Measurements from ENCODE around the gene CXCL12.

The CXCL12 gene

DNA sequence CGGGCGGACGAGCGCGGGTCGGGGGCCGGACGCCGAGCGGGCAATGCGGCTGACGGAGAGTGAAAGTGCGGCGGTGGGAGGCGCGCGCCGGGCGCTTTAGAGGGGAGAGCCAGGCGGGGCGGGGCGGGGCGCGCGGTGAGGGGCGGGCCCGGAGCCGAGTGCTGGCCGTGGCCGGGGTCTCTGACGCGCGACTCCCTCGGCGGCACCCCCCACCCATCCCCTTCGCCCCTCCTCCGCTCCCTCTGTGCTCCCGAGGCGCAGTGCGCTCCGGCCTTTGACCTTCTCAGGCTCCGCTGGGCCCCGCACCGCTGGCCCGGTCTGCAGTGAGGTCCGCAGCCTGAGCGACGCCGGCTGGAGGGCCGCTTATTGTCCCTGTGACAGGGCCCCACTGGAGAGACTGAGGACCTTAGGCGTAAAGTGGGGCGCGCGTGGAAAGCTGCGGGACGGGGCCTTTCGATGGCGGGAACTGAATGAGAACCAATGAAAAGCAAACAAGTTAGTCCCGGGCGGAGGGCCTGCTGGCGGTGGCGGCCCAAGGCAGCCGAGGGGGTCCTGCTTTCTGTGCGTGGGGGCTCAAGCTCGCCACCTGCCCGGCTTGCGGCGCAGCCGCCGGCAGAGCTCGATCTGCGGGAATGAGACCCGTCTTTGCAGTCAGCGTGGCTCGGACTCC is at the start of gene CXCL12:
Gene CXCL12 (minus strand): TSS at position 72 of the 670 bp plus-strand sequence. CDS start 92 bp downstream, outside the sequence.
- H3K4me1 Mint-ChIP-seq = peaks cover 35% of the 10 kb centered on the region
- peak within 1 kb of the TSS; percentile 77 to 90 (median 86) for H3K27ac Mint-ChIP-seq
- H3K9me3 Mint-ChIP-seq = no peaks in the 10 kb centered on the region
- no peak for TF ChIP-seq CTCF (IDR thresholded peaks at IDR 0.05; ENCODE audit: unreplicated experiment in 3 of 3)
- peak within 1 kb of the TSS; percentile 96 for H3K4me3 Mint-ChIP-seq
- H3K36me3 Mint-ChIP-seq (ENCODE audit: low read depth) = peaks cover 25% of the 10 kb centered on the region
- peaks cover 31% of the 10 kb centered on the region for H3K27me3 Mint-ChIP-seq (ENCODE audit: low read depth)

DNA sequence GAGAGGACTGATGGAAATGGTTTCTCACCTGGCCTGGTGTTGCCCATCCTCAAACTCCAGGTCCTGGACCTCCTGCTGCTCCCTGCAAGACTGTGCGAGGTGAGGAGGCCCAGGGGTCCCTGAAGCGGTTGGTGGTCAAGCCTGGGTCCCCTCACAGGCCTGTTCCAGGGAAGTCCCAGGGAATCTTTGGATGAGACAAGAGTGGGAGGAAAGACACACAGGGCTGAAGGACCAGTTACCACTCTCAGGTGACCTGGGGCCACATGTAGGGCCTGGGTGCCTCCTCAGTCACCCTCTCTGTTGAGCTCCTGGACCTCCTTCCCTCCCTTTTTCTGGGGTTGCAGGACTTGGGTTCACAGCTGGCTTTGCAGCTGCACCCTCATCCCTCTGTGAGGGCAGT is 42.6 kb upstream of the CXCL12 start:
- Mint-ChIP-seq H3K27ac (no peak overlapping the region), H3K9me3 (peaks cover 30% of the 10 kb centered on the region), H3K4me1 (peaks cover 20% of the 10 kb centered on the region), H3K36me3 (ENCODE audit: low read depth) (no peaks in the 10 kb centered on the region), H3K4me3 (no peak overlapping the region), H3K27me3 (ENCODE audit: low read depth) (peaks cover 25% of the 10 kb centered on the region)
- no peak for TF ChIP-seq CTCF (IDR thresholded peaks at IDR 0.05; ENCODE audit: unreplicated experiment in 3 of 3)

DNA sequence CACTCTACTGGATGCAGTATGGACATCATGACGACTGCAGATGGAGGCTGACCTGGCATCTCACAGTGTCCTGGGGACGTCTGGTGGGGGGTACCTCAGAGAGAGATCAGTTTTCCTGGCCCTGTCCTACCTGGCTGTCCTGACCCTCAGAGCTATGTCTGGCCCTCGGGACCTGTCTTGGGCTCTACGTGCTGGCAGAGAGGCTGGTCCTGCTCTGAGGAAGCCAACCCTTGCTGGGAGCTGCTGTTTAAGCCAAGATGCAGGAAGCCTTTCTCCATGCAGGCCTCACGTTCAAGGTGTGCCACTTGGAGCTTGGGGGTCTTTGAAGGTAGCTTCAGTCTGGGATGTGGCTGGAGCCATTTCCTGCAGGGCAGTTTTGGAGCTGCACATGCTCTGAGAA is 42.1 kb upstream of the CXCL12 start:
- H3K27ac Mint-ChIP-seq = no peak overlapping the region
- no peak overlapping the region for H3K4me3 Mint-ChIP-seq
- peaks cover 27% of the 10 kb centered on the region for H3K9me3 Mint-ChIP-seq
- no peak for TF ChIP-seq CTCF (IDR thresholded peaks at IDR 0.05; ENCODE audit: unreplicated experiment in 3 of 3)
- peaks cover 25% of the 10 kb centered on the region for H3K27me3 Mint-ChIP-seq (ENCODE audit: low read depth)
- H3K4me1 Mint-ChIP-seq = peaks cover 24% of the 10 kb centered on the region
- H3K36me3 Mint-ChIP-seq (ENCODE audit: low read depth) = no peaks in the 10 kb centered on the region

DNA sequence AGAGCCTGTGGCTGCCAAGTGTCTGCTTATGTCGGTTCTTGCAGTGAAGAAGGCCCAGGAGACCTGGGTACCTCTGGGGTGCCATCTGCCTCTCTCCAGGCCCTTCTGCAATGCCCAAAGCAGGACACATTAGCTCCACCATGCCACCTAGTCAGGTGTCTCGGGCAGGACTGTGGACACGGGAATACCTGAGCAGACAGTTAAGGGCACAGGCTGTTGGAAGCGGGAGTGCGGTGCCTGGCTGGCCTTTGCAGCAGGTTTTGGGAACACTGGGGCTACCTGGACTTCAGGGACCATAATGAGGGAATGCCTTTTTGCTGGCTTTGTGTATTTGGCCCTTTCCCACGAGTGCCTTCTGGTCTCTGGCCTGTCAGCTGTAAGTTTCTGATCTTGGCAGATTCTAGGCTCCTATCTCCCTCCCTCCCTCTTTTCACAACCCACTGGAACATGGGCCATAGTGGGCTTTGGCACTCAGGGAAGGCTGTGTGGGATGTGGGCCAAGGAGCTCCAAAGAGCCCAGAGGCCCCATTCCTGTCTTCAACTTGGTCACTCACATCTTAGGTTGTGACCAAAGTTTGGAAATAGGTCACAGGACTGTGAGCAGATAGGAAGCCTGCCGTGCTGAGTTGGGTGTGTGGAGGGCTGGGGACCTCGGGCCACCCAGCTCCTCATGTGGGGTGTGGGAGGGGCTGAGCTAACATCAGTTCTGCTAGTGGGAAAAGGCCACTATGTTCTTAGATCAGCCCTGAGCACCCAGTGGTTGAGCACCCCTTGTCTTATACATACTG is 41.5 kb upstream of the CXCL12 start:
- Mint-ChIP-seq H3K4me3 (no peak overlapping the region), H3K27me3 (ENCODE audit: low read depth) (peaks cover 27% of the 10 kb centered on the region), H3K27ac (no peak overlapping the region), H3K36me3 (ENCODE audit: low read depth) (no peaks in the 10 kb centered on the region), H3K4me1 (peaks cover 30% of the 10 kb centered on the region), H3K9me3 (peaks cover 25% of the 10 kb centered on the region)
- TF ChIP-seq CTCF (IDR thresholded peaks at IDR 0.05; ENCODE audit: unreplicated experiment in 3 of 3) = no peak

GRCh38 chr10:44425466-44425865 is 40.6 kb upstream of the CXCL12 start:
- Mint-ChIP-seq H3K36me3 (ENCODE audit: low read depth) (no peaks in the 10 kb centered on the region), H3K27me3 (ENCODE audit: low read depth) (peaks cover 27% of the 10 kb centered on the region), H3K9me3 (peaks cover 17% of the 10 kb centered on the region), H3K27ac (peak overlapping the region in 1 of 3 experiments; percentile 61), H3K4me1 (peaks cover 31% of the 10 kb centered on the region), H3K4me3 (no peak overlapping the region)
- TF ChIP-seq CTCF (IDR thresholded peaks at IDR 0.05; ENCODE audit: unreplicated experiment in 3 of 3) = no peak
